RWPE1 (cell line): ENCODE results near the gene TUT1.
A peak's percentile ranks its signal among the peaks of the same experiment; 100 is the strongest.

ENCODE experiments used
- CTCF ChIA-PET: fragments of 350-600 bp; sonication (Branson Sonifier 250); formaldehyde crosslinking; extraction: SDS; loops from one replicate; lab custom pipeline; 2021; lab: Yijun Ruan, JAX
- POLR2A ChIA-PET: fragments of 400-600 bp; formaldehyde crosslinking; extraction: SDS; loops from one replicate; lab custom pipeline; 2020; ENCODE audit warnings: antibody characterized with exemption; ENCODE audit not compliant: low non-redundant PET; lab: Yijun Ruan, JAX
- DNase-seq: peaks from one replicate; pipeline ENCODE4 v3.0.0; 2012; ENCODE audit warnings: low spot score
- H3K27ac ChIP-seq: fragments of 450-650 bp; 2 replicates; pipeline ENCODE4 v1.5.1; 2017
- TF ChIP-seq, protein P1 (sequence below): fragments of 450-650 bp; conservative IDR thresholded peaks from 2 replicates; pipeline ENCODE4 v1.5.1; 2017; ENCODE audit warnings: low read depth, mild to moderate bottlenecking

Gene TUT1

DNA sequence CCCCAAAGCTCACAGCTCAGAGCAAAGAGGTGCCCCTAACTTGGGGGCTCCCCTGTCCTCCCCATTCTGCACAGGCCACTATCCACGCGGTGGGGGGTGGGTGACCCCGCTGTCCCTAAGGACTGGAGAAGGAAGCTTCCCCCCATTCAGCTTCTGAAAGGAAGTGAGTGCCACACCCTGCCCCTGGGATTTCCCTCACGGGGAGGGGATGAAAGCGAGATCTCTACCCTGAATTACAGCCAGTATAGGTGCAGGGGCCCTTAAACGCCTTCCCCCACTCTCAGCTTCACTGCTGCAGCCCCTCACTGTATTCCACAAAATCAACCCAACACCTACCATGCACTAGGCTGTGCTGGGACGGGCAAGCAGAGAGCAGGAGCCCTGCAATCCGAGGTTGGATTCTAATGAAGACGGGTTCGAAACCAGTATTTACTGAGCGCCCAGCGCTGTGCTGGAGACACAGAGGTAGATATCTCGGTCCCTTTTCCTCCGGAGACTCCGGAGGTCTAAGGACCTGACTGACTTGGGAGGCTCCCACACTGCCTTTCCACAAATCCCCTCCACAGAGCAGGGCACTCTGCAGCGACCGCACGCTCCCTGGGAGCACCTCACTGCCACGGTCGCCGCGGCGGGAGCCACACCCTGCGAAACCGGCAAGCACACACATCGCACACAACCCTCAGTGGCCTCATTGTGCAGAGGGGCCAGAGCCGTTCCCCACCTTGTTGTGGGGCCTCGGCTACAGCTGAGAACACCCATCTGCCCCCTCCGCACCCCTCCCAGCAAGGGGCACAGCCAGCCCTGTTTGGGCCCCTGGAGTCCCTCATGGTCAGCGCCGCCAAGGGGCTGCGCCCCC is 46.5 kb downstream of the TUT1 start:
- TF ChIP-seq, protein P1, sequence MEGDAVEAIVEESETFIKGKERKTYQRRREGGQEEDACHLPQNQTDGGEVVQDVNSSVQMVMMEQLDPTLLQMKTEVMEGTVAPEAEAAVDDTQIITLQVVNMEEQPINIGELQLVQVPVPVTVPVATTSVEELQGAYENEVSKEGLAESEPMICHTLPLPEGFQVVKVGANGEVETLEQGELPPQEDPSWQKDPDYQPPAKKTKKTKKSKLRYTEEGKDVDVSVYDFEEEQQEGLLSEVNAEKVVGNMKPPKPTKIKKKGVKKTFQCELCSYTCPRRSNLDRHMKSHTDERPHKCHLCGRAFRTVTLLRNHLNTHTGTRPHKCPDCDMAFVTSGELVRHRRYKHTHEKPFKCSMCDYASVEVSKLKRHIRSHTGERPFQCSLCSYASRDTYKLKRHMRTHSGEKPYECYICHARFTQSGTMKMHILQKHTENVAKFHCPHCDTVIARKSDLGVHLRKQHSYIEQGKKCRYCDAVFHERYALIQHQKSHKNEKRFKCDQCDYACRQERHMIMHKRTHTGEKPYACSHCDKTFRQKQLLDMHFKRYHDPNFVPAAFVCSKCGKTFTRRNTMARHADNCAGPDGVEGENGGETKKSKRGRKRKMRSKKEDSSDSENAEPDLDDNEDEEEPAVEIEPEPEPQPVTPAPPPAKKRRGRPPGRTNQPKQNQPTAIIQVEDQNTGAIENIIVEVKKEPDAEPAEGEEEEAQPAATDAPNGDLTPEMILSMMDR = no peak
- peak overlapping the region; percentile 100 for H3K27ac ChIP-seq
- ChIA-PET CTCF (interaction anchor here (0.6 to 4.8 kb wide), 5 partner anchors 14 to 186 kb away, joined by 3 to 74 read pairs (median 4); no protein-coding TSS in a partner anchor), POLR2A (interaction anchor here (1.0 to 1.3 kb wide), 2 partner anchors 16 to 29 kb away, joined by 3 to 6 read pairs; partner anchors contain the start of gene EEF1G)
- DNase-seq = no peak

- no peak for DNase-seq
- ChIA-PET POLR2A (interaction anchor here (1.0 to 1.3 kb wide), 3 partner anchors 16 to 30 kb away, joined by 3 to 6 read pairs (median 3); partner anchors contain the start of gene EEF1G), CTCF (interaction anchor here (0.5 to 4.8 kb wide), 10 partner anchors 10 to 327 kb away, joined by 3 to 74 read pairs (median 12); no protein-coding TSS in a partner anchor)
- TF ChIP-seq, protein P1 = no peak
- peak overlapping the region; percentile 100 for H3K27ac ChIP-seq
Observed at GRCh38 chr11:62543680-62544444, 47.5 kb downstream of the TUT1 start.

GRCh38 chr11:62542750-62543567 is 48.4 kb downstream of the TUT1 start:
- TF ChIP-seq, protein P1 = peak; percentile 97
- peak; percentile 67 for DNase-seq
- ChIA-PET CTCF (interaction anchor here (0.5 to 4.8 kb wide), 28 partner anchors 9 to 795 kb away, joined by 3 to 74 read pairs (median 5); no protein-coding TSS in a partner anchor), POLR2A (interaction anchor here (0.6 to 1.1 kb wide), 3 partner anchors 10 to 152 kb away, joined by 3 read pairs; no protein-coding TSS in a partner anchor)
- H3K27ac ChIP-seq = peak overlapping the region; percentile 100

GRCh38 chr11:62542111-62542745 is 49.1 kb downstream of the TUT1 start:
- TF ChIP-seq, protein P1 = no peak
- POLR2A ChIA-PET = interaction anchor here (0.6 kb wide), 1 partner anchor 152 kb away, joined by 3 read pairs; no protein-coding TSS in a partner anchor
- peak overlapping the region; percentile 100 for H3K27ac ChIP-seq
- DNase-seq = no peak
- CTCF ChIA-PET = interaction anchor here (0.5 to 4.8 kb wide), 21 partner anchors 11 to 149 kb away, joined by 3 to 74 read pairs (median 6); no protein-coding TSS in a partner anchor

- TF ChIP-seq, protein P1 = no peak
- POLR2A ChIA-PET = no interaction called here
- DNase-seq = no peak
Observed at GRCh38 chr11:62540804-62541701, 50.3 kb downstream of the TUT1 start.

More at GRCh38 chr11:62540804-62541701, 50.3 kb downstream of the TUT1 start:
- peak overlapping the region; percentile 100 for H3K27ac ChIP-seq
- CTCF ChIA-PET = interaction anchor here (0.6 to 4.8 kb wide), 5 partner anchors 33 to 146 kb away, joined by 4 to 33 read pairs (median 7); no protein-coding TSS in a partner anchor
